NCI-H2196 treated with DMSO at 0.1 percent for 48 hours (cell line): Measurements from ENCODE around the gene PROSER3.

Source experiments
- DNase-seq: peaks from one replicate; lab custom pipeline; 2025; ENCODE audit not compliant: unreplicated experiment; lab: John Stamatoyannopoulos, UW

Gene PROSER3

DNA sequence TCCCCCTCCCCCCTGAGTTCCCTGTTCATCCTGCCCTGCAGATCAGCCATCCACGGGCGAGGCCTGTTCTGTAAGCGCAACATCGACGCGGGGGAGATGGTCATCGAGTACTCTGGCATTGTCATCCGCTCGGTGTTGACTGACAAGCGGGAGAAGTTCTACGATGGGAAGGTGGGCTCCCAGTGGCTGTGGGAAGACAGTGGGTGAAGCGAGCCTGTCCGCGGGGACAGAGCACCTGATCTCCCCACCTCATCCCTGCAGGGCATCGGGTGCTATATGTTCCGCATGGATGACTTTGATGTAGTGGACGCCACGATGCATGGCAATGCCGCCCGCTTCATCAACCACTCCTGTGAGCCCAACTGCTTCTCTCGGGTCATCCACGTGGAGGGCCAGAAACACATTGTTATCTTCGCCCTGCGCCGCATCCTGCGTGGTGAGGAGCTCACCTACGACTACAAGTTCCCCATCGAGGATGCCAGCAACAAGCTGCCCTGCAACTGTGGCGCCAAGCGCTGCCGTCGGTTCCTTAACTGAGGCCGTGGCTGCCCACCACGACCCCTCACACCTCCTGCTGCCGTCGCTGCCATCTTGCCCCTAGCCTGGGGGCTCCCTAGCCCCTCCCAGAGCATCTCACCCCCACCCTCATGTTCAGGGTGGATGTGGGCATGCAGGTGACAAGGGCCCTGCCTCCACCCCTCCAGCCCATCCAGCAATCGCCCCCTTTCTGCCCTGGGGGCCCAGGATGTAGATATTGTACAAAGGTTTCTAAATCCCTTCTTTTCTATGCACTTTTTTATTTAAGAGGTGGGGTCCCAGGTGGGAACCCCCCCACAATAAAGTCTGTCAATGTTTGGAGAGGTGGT lies 19.7 kb upstream of the PROSER3 start:
- no peak for DNase-seq

DNA sequence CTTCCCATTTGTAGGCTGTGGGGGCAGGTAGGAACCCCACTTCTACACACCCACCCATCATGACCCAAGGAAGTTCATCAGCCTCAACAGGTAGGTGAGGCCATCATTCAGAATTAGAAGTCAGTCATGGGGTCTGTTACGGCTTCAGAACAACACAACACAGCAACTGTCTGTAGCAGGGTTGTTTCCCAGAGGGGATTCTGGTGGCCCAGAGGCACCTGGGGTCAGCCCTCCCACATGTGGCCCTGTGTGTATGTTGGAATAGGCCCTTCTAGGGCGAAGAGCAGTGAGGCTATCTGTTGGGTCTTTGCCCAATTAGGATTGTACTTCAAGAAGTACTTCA lies 19.1 kb upstream of the PROSER3 start:
- no peak for DNase-seq

DNA sequence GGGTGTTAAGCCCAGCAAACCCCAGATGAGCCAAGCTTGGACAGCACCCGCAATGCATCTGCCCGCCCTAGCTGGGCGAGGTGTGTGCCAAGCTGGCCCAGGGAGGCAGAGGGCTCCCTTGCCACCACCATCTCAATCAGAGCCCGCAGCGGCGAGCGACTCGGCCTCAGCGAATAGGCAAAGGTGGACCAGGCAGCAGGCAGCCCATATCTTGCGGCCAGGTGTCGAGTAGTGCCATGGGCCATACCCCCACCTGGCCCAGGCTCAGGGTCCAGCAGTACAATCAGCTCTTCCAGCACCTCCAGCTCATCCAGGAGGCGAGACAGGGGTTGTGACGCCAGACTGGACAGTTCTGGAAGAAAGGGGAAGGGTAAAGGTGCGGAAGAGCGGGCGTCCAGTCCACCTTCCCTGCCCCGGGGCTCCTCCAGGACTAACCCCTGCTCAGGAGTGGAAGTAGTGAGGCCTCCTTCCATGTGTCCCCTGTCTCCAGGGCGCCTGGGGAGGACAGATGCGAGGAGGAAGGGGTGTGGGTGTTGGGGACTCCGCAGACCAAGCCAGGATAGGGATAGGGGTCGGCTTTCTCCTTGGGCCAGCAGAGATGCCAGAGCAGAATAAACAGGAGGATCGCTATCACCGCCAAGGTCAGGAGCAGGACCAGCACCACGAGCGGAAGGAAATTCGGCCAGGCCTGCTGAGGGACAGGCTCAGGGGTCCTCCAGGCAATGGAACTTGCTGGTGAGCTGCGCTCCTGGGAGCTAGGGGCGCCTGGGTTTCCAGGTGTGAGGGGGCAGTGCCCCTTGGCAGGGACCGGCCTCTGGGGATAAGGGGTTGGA lies 18.5 kb upstream of the PROSER3 start:
- DNase-seq, result no peak

DNA sequence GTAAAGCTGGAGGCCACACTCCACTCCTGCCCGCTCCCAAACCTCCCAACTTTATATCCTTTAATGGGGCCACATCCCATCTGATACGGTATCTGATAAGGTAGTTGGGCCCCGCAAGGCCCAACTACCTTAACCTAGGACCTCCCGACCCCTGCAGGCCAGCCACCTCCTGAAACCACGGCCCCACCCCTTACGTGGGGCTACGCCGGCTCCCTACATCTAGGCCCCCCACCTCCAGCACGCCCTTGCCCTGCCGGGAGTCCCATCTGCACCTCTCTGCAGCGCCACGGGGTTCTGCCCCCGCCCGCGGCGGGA lies 17.9 kb upstream of the PROSER3 start:
- DNase-seq, result no peak

DNA sequence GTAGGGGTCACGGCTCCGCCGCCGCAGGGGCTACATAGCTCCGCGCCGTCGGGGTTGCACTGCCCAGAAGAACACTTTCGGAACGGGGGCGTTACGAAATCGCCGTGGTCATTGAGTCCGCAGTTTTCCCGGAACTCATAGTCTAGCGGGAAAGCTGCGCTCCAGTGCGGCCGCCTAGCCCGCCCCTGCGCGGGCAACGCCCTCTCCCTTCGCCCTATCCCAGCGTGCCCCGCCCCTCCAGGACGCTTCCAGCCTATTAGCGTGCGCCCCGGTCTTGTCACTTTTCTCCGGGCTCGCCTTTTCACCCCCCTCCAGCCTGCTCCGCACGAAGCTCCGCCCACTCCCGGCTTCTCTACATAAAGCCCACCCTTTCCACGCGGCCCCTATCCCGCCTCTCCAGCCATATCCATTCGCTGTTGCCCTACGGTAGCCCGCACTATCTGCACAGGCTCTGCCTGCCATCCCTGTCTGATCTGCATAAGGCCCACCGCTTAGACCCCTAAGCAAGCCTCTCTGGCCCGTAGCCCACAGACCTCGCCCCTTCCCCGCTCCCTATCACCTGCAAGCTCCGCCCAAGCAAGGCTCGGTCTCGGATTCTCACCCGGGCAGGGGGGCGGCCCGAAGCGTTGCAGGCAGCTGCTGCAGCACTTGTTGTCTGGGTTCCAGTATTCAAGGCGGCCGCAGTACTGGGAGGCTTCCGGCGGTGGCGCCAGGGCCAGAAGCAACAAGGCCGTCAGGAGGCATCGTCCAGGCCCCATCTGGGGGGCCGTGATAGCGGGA lies 17.4 kb upstream of the PROSER3 start:
- peak; percentile 99 for DNase-seq

DNA sequence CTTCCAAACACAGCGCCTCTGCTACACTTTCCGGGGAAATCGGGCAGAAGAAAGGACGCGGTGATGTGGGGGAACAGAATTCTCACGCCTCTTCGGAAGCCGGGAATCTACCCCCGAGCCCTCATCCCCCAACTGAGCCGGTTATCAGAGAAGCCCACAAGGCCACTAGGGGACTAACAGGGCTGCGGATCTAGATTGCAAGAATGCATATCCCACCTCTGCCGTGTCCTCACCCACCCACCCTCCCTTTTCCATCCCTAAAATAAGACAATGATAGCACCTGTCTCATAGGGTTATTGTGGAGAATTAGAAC lies 16.8 kb upstream of the PROSER3 start:
- no peak for DNase-seq

DNA sequence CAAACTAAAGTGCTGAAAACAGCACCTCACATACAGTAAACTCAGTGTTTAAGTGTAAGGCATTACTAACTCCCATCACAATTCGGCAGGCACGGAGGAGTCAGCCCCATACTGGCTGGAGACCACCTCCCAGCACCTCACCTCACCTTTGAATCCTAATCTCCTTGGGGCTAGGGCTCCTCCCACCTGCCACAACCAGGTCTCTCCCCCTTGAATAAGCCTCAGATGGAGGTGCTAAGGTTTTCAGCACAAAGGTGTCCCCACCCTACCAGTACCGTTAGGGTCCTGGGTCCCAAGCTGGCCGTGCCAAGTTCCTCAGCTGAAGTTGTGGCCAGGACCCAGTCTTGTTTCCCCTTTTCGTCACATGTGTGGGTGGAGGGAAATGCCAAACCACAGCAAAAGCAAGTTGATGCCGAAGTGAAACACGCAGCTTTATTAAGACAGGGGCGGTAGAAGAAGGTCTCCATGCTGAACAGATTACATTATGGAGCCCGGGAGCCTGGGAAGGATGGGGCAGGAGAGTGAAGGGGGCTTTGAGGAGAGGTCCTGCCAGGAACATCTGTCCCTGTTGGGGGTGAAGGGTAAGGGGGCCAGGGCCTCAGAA lies 15.8 kb upstream of the PROSER3 start, which contains the start of gene IGFLR1:
IGFLR1 (minus strand) TSS at position 332 of the 604 bp plus-strand sequence. CDS start 1,272 bp downstream, outside the sequence.
- DNase-seq, result no peak

DNA sequence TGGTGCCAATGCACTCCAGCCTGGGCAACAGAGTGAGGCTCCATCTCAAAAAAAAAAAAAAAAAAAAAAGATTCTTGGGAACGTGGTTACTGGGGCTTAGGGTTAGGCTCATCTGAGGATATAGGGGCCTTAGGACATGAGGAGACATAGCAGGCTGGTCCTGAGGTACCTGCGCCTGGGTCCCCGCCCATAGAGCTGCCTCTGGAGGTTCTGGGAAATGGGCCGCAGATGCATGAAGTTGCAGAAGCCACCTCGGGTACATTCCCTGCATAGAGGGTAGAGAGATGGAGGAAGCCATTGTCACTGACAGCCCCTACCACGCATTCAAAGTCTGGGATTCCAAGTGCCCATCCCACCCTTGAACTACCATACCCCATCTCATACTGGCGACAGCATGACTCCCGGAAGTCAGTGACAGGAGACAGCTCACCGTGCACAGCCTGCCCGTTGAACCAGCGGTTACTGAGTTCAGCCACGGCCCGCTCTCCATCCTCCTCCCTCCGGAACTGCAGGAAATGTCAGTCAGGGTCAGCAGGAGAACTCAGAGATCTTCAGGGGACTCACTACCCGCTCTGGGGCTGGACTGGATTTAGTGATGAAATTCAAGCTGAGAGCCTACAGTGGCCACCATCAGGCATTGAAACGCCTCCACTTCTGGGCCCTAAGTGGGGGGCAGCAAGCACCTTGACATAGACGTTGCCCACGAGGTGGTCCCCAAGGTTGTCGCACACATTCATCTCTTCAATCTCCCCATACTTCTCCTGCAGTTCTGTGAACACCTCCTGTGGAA lies 14.1 kb upstream of the PROSER3 start:
- no peak for DNase-seq

DNA sequence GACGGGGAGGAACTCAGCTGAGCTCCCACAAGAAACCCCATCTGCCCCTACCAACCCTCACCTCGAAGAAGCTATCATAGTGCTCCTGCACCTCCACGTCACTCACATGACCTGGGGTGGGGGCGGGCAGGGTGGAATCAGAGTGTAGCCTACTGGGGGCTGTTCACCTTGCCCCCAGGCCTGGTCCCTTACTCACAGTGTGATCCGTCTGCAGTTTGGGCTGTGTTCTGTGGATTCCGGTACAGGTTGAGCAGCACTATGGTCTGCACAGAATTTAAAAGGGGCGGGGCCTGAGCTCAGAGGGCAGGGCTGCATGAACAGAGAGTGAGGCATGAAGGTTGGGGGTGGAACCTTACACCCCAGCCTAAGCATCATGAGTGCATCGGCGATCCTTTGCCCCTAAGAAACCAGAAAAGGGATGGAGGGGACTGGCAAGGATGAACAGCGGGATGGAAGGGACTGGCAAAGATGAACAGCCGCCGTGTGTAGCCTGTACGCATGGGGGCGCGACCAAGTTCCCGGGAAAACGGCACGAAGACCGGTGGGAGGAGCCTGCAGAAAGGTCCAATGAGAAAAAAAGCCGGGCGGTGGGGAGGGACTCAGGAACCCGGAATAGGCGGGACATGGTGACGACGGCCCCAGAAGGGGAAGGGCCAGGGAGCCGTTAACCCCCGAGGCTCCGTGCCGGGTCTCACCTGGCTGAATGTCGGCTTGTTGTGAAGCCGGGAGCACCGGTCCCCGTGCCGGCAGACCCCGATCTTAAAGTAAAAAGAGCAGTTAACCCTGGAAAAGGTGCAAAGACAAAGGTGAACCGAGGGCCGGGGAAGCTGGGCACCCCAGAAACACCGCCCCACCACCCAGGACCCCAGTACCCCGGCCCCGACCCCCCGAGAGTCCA lies 13.3 kb upstream of the PROSER3 start:
- peak; percentile 93 for DNase-seq

DNA sequence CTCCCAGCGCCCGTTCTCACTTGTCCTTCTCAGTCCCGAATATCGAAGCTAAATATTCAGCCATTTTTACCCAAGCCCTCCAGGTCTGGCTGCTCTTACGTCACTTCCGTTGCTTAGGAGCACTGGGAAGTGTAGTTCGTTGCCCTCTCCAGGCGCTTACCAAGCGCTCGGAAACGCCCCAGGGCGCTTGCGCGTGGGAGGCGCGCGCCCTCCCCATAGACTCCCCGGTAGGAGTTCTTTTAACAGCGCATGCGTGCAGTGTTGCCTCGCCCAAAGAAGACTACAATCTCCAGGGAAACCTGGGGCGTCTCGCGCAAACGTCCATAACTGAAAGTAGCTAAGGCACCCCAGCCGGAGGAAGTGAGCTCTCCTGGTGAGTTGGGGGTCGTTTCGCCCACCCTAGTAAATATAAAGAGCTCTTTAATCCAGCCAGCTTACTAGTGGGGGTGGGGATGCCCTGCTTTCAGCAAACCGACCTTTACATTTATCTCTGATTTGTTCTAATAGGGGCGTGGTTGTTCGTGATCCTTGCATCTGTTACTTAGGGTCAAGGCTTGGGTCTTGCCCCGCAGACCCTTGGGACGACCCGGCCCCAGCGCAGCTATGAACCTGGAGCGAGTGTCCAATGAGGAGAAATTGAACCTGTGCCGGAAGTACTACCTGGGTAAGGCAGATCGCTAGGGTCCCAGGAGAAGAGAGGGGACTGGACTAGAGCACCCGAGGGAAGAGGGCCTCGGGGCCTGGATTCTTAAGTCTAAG lies 12.5 kb upstream of the PROSER3 start, which contains the start of the genes PSENEN and U2AF1L4:
PSENEN (plus strand) TSS at position 324 of the 759 bp plus-strand sequence; CDS start at position 604, 280 bp downstream.
U2AF1L4 (minus strand) TSS at position 91 of the 759 bp plus-strand sequence; CDS start at position 64, 27 bp downstream.
- peak; percentile 99 for DNase-seq

DNA sequence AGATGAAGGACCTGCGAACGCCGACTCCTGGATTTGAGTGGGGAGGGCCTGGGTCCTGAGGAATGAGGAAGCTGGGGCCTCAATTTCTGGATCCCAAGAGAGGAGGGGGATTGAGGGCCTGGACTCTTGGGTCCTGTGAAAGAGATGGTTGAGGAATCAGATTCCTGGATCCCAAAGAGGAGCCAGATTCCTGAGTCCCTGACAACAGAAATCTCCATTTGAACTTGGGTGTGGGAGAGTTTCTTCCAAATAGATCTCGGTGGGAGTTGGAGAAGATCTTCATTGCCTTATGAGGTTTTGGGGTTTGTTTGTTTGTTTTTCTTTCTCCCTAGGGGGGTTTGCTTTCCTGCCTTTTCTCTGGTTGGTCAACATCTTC lies 11.9 kb upstream of the PROSER3 start:
- DNase-seq, result no peak

DNA sequence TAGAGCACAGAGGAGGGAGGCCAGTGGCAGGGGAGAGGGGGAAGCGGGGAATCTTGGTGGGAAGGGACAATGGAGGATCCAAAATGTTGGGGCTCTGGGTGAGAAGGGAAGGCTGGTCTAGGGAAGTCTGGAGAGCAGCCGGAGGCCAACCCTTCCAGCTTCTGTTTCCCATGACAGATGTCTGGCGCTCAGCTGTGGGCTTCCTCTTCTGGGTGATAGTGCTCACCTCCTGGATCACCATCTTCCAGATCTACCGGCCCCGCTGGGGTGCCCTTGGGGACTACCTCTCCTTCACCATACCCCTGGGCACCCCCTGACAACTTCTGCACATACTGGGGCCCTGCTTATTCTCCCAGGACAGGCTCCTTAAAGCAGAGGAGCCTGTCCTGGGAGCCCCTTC lies 11.4 kb upstream of the PROSER3 start:
- DNase-seq, result no peak

DNA sequence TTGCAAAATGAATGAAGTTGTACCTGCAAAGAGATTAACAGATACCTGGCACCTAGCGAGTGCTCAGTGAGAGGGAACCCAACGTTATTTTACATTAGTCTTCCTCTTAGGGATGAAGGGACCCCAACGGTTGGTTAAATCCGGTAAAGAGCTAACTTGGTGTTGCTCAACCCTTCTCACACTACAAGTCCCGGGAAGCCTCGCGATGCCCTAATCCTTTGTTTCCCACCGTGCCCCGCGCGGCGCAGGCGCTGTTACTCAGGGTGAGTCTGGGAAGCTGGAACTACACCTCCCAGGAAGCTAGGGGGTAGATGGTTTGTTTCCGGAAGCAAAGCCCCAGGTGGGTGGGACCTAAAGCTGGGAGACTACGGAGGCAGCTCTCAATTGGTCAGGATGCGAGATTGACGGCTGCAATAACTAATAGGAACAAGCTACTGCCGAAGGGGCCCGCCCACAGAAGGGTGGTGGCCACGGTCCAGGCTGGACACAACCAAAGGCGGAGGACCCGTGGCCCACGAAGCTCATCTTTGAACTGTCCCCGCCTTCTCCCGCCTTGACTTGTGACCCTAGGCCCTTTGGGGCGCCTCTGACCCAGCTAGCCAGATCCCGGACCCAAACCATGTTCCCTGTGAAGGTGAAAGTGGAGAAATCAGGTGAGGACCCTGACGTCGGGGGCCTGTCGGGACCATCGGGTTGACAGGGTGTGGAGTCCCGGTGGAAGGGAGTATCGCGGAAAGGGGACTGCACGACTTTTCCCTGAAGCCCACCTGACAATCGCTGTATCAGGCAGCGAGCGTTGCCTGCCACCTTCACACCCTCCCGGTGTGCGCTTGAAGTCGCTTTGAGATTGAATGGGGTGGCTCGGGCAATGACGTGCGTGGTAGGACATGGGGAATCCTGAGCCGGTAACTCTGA lies 9.6 kb upstream of the PROSER3 start, which contains the start of gene LIN37:
LIN37 (plus strand) TSS at position 471 of the 915 bp plus-strand sequence; CDS start at position 620, 149 bp downstream.
- DNase-seq, result peak; percentile 97

DNA sequence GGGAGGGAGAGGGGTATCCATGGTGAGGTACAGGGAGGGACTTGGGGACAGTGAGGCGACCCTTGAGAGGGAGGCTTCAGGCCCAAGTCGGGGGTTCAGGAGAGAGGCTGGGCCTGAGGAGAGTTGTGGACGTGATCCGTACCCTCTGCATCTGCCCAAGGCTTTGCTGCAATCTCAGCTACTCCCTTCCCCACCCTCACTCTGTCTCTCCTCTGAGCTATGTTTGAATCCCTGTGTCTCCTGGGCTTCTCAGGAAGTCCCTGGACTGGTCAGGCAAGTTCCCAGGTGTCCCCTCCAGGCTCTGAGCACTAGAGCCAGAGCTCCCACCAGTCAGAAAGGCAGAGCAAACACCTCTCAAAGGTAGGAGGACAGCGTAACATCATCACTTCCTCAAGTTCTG lies 7.8 kb upstream of the PROSER3 start:
- DNase-seq, result no peak

DNA sequence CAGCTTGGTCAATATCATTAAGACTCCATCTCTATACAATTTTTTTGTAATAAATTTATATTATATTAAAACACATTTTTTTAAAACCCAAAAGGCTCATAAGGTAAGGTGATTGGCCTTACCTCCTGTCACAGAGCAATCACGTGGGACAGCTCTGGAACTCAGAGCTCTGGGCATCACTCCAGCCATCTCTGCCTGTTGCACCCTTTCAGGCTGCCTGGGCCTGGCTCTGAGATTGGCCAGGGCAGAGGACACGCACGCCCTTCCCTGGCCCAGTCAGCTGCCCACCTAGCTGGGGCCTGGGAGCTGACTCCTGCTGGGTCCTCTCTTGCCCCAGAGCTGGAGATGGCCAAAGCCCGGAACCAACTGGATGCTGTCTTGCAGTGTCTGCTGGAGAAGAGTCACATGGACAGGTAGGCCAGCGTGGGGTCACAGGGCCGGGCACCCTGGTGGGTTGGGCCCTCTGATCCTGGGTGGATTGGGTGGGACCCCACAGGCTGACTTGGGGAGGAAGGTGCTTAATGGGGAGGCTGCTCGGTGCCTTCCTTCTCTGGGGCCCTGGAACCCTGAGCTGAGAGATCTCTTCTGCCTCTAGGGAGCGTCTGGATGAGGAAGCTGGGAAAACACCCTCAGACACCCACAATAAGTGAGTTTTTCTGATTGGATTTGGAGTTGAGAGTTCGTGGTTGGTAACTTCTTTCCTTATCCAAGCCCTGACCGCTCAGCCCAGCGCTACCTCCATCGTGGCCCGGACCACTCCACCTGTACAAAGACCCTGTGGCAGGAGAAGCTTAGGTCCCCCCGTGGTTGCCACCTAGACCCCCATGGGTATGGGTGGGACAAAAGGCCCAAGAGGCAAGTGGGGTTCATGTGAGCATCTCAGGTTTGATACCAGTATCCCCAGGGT lies 5.9 kb upstream of the PROSER3 start:
- DNase-seq, result no peak

DNA sequence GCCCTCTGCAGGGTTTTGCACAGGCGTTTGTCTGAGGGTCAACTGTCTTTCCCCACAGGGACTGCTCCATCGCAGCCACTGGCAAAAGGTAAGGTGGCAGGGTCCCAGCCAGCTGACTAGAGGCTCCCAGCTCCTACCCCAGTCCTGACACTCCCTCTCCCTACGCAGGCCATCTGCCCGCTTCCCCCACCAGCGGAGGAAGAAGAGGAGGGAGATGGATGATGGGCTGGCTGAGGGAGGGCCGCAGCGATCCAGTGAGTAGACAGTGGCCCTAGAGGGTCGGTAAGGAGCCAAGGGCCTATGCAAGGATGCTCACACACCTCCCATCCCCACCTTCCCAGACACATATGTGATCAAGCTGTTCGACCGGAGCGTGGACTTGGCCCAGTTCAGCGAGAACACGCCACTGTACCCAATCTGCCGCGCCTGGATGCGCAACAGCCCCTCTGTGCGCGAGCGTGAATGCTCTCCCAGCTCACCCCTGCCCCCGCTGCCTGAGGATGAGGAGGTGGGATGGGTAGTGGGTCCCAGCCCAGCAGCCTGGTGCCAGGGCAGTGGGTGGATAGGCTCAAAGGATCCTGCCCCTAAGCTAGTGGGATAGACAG lies 5.1 kb upstream of the PROSER3 start:
- DNase-seq, result no peak
